Osteoblast (primary cell): Measurements from ENCODE around the gene MUC5B. TPM values are rescaled to one million over a fixed set of nuclear protein-coding genes. Genes with fewer than 3 reads are reported as not detected.
"Not testable (repeated sequence)": the region's sequence is repeated elsewhere in the genome, so short reads cannot be mapped to it uniquely, and the experiment has no call there.

Source experiments
- DNase-seq: peaks from one replicate; pipeline ENCODE4 v3.0.0; 2011; ENCODE audit warnings: low spot score, mixed read lengths; ENCODE audit not compliant: insufficient read length; ENCODE audit errors: missing footprints
- H2AFZ ChIP-seq: 2 replicates; pipeline ENCODE4 v1.6.0; 2011; ENCODE audit warnings: mild to moderate bottlenecking, low read length
- H3K27ac ChIP-seq: 2 replicates; pipeline ENCODE4 v1.5.1; 2011; ENCODE audit warnings: mild to moderate bottlenecking, low read depth, low read length, moderate library complexity
- H3K27me3 ChIP-seq: 2 replicates; pipeline ENCODE4 v1.6.0; 2012; ENCODE audit warnings: mild to moderate bottlenecking, control low read depth, inconsistent platforms, low read length, moderate library complexity; ENCODE audit not compliant: insufficient read depth
- H3K36me3 ChIP-seq: 2 replicates; pipeline ENCODE4 v1.5.1; 2011; ENCODE audit warnings: mild to moderate bottlenecking, low read length, control low read depth, moderate library complexity; ENCODE audit not compliant: insufficient read depth
- H3K4me1 ChIP-seq: 2 replicates; pipeline ENCODE4 v1.5.1; 2011; ENCODE audit warnings: mild to moderate bottlenecking, low read length, control low read depth, moderate library complexity; ENCODE audit not compliant: insufficient read depth
- H3K4me2 ChIP-seq: 2 replicates; pipeline ENCODE4 v1.6.0; 2011; ENCODE audit warnings: mild to moderate bottlenecking, low read length; ENCODE audit not compliant: insufficient read depth
- H3K4me3 ChIP-seq: fragments of 200-600 bp; sonication (generic); 3 replicates; pipeline ENCODE4 v1.5.1; 2012; ENCODE audit warnings: mild to moderate bottlenecking, low read length, inconsistent platforms; ENCODE audit not compliant: insufficient read depth
- H3K79me2 ChIP-seq: 2 replicates; pipeline ENCODE4 v1.6.0; 2012; ENCODE audit warnings: mild to moderate bottlenecking, low read length, control low read depth, inconsistent platforms; ENCODE audit not compliant: insufficient read depth
- H3K9me3 ChIP-seq: 2 replicates; pipeline ENCODE4 v1.5.1; 2011; ENCODE audit warnings: low read depth, low read length, control low read depth
- H4K20me1 ChIP-seq: 2 replicates; pipeline ENCODE4 v1.6.0; 2012; ENCODE audit warnings: mild to moderate bottlenecking, low read length, control low read depth; ENCODE audit not compliant: insufficient read depth
- total RNA-seq: library from RNA; depleted of rRNA; stranded (reverse); fragments of >200 nt; gene quantifications from 2 replicates; pipeline ENCODE4 v1.2.3, GENCODE V29; 2012
- TF ChIP-seq, protein P1 (sequence below): IDR thresholded peaks from 2 replicates; pipeline ENCODE4 v1.5.1; 2011; ENCODE audit warnings: mild to moderate bottlenecking, low read depth, low read length, moderate library complexity; ENCODE audit errors: extremely low read depth

MUC5B gene
- total RNA-seq, 1 donor, result not detected

DNA sequence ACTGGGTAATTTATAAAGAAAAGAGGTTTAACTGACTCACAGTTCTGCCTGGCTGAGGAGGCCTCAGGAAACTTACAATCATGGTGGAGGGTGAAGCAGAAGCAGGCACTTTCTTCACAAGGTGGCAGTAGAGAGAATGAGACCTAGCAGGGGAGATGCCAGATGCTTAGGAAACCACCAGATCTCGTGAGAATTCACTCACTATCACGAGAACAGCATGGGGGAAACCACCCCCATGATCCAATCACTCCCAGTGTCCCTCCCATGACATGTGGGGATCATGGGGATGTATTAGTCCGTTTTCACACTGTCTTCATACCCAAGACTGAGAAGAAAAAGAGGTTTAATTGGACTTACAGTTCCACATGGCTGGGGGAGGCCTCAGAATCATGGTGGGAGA, 41.6 kb downstream of the MUC5B start:
- not testable (repeated sequence) for H3K4me2 ChIP-seq, H3K79me2 ChIP-seq, H2AFZ ChIP-seq, H3K4me3 ChIP-seq, H4K20me1 ChIP-seq, H3K36me3 ChIP-seq, H3K27ac ChIP-seq, H3K4me1 ChIP-seq, H3K27me3 ChIP-seq, H3K9me3 ChIP-seq, DNase-seq
- TF ChIP-seq, protein P1, sequence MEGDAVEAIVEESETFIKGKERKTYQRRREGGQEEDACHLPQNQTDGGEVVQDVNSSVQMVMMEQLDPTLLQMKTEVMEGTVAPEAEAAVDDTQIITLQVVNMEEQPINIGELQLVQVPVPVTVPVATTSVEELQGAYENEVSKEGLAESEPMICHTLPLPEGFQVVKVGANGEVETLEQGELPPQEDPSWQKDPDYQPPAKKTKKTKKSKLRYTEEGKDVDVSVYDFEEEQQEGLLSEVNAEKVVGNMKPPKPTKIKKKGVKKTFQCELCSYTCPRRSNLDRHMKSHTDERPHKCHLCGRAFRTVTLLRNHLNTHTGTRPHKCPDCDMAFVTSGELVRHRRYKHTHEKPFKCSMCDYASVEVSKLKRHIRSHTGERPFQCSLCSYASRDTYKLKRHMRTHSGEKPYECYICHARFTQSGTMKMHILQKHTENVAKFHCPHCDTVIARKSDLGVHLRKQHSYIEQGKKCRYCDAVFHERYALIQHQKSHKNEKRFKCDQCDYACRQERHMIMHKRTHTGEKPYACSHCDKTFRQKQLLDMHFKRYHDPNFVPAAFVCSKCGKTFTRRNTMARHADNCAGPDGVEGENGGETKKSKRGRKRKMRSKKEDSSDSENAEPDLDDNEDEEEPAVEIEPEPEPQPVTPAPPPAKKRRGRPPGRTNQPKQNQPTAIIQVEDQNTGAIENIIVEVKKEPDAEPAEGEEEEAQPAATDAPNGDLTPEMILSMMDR, result peak; percentile 55

DNA sequence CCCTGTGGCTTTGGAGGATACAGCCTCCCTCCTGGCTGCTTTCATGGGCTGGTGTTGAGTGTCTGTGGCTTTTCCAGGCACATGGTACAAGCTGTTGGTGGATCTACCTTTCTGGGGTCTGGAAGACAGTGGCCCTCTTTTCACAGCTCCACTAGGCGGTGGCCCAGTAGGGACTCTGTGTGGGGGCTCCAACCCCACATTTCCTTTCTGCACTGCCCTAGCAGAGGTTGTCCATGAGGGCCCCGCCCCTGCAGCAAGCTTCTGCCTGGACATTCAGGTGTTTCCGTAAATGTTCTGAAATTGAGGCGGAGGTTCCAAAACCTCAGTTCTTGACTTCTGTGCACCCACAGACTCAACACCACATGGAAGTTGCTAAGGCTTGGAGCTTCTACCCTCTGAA, 42.6 kb downstream of the MUC5B start:
- not testable (repeated sequence) for H3K9me3 ChIP-seq, H3K79me2 ChIP-seq, H3K27ac ChIP-seq, H3K4me2 ChIP-seq, H3K4me3 ChIP-seq, DNase-seq, H3K27me3 ChIP-seq, H2AFZ ChIP-seq, H4K20me1 ChIP-seq, H3K36me3 ChIP-seq, H3K4me1 ChIP-seq

DNA sequence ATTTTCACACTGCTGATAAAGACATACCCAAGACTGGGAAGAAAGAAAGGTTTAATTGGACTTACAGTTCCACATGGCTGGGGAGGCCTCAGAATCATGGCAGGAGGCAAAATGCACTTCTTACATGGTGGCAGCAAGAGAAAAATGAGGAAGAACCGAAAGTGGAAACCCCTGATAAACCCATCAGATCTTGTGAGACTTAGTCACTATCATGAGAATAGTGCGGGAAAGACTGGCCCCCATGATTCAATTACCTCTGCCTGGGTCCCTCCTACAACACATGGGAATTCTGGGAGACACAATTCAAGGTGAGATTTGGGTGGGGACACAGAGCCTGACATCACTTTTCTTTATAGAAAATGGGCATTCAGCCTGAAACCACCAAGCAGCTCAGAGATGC, 44.1 kb downstream of the MUC5B start:
- not testable (repeated sequence) for H3K4me2 ChIP-seq, H3K9me3 ChIP-seq

DNA sequence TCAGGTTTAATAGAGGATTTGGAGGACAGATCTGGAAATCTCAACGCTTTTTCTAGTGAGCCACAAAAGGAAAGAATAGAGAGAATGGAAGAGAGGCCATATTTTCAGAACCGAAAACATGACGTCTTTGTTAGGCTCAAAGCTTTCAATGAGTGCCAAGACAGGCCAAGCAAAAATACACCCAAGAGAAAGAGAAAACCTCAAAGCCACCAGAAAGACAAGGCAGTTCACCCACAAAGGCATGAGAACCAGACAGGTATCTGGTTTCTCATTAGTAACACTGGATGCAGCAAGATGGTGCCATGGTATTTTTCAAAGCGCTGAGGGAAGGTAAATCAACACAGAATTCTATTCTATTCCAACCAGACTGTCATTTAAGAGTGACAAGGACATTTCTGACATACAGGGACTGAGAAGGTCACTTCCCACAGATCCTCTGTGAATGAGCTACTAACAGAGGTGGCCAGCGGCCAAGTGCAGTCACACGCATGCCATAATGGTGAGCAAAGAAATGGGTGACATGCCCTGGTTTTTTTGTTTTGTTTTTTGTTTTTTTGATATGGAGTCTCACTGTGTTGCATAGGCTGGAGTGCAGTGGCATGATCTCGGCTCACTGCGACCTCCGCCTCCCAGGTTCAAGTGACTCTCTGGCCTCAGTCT, 44.7 kb downstream of the MUC5B start:
- DNase-seq, result no peak
- Histone ChIP-seq H3K27me3 (no peaks in the 10 kb centered on the region), H3K4me2 (no peak overlapping the region), H3K36me3 (no peaks in the 10 kb centered on the region), H3K4me1 (no peaks in the 10 kb centered on the region), H3K79me2 (no peaks in the 10 kb centered on the region), H2AFZ (no peak overlapping the region), H3K4me3 (no peak overlapping the region), H3K9me3 (no peaks in the 10 kb centered on the region), H4K20me1 (no peaks in the 10 kb centered on the region), H3K27ac (no peak overlapping the region)
- TF ChIP-seq, protein P1, result no peak

More for the DNA sequence above, 44.1 kb downstream of the MUC5B start:
- H3K36me3 ChIP-seq, H3K4me3 ChIP-seq, H3K79me2 ChIP-seq, H3K27me3 ChIP-seq, H3K27ac ChIP-seq, H3K4me1 ChIP-seq, H2AFZ ChIP-seq, DNase-seq, H4K20me1 ChIP-seq: not testable (repeated sequence)

DNA sequence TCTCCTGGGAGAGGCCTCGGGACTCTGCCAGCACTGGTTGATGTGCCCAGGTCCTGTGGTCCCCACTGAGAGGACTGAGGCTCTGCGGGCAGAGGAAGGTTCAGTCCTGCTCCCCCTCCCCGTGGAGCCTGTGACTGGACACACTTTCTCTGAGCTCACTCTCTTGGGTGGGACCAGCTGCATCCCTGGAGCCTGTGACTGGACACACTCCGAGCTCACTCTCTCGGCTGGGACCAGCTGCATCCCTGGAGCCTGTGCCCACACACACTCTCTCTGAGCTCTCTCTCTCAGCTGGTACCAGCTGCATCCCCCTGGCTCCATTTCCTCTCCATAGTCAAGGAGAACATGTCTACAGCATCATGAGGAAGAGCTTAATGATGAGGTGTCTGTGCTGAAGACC, 47.1 kb downstream of the MUC5B start:
- Histone ChIP-seq H3K27me3 (no peaks in the 10 kb centered on the region), H2AFZ (no peak overlapping the region), H3K79me2 (no peaks in the 10 kb centered on the region), H3K27ac (no peak overlapping the region), H3K4me2 (no peak overlapping the region), H3K4me3 (no peak overlapping the region), H3K4me1 (no peaks in the 10 kb centered on the region), H4K20me1 (peaks cover under 1% of the 10 kb centered on the region), H3K9me3 (no peaks in the 10 kb centered on the region), H3K36me3 (peaks cover 1% of the 10 kb centered on the region)
- TF ChIP-seq, protein P1, result no peak
- DNase-seq, result no peak
